Panc1 (cell line): ENCODE measurements around the gene RFX2.

Source experiments
- POLR2AphosphoS5 ChIP-seq: IDR thresholded peaks from 2 replicates; pipeline ENCODE4 v1.6.1; 2012; ENCODE audit warnings: mild to moderate bottlenecking, low read depth, low read length, moderate library complexity
- TF ChIP-seq, protein P1 (sequence below): fragments of 450-650 bp; IDR thresholded peaks from 2 replicates; pipeline ENCODE4 v1.5.1; 2017; ENCODE audit warnings: mild to moderate bottlenecking
- TF ChIP-seq, protein P2 (sequence below), 2 experiments: IDR thresholded peaks; 2 replicates each; pipeline ENCODE4 v1.6.1; 2011 to 2012; ENCODE audit warnings: low read depth in 2 of 2, control low read depth in 1 of 2, low read length in 1 of 2, mild to moderate bottlenecking in 1 of 2, moderate library complexity in 1 of 2; ENCODE audit not compliant: insufficient read depth in 1 of 2

DNA sequence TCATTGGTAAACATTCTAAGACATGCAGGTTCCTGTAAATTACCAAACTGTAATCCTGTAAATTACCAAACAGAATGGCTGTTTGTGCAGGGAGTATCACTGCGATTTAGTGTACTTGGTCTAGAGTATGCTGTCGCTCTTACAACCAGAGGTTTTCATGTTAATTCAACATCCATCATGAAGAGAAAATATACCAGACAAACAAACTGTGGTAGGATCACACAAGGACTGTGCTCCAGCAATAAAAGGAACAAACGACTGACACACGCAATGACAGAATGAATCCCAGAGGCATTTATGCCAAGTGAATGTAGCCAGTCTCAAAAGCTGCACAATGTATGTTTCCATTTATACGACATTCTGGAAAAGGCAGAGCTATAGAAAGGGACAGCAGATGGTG lies 31.2 kb downstream of the RFX2 start:
- TF ChIP-seq, protein P1, sequence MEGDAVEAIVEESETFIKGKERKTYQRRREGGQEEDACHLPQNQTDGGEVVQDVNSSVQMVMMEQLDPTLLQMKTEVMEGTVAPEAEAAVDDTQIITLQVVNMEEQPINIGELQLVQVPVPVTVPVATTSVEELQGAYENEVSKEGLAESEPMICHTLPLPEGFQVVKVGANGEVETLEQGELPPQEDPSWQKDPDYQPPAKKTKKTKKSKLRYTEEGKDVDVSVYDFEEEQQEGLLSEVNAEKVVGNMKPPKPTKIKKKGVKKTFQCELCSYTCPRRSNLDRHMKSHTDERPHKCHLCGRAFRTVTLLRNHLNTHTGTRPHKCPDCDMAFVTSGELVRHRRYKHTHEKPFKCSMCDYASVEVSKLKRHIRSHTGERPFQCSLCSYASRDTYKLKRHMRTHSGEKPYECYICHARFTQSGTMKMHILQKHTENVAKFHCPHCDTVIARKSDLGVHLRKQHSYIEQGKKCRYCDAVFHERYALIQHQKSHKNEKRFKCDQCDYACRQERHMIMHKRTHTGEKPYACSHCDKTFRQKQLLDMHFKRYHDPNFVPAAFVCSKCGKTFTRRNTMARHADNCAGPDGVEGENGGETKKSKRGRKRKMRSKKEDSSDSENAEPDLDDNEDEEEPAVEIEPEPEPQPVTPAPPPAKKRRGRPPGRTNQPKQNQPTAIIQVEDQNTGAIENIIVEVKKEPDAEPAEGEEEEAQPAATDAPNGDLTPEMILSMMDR, result no peak
- TF ChIP-seq POLR2AphosphoS5, result no peak
- TF ChIP-seq, protein P2, sequence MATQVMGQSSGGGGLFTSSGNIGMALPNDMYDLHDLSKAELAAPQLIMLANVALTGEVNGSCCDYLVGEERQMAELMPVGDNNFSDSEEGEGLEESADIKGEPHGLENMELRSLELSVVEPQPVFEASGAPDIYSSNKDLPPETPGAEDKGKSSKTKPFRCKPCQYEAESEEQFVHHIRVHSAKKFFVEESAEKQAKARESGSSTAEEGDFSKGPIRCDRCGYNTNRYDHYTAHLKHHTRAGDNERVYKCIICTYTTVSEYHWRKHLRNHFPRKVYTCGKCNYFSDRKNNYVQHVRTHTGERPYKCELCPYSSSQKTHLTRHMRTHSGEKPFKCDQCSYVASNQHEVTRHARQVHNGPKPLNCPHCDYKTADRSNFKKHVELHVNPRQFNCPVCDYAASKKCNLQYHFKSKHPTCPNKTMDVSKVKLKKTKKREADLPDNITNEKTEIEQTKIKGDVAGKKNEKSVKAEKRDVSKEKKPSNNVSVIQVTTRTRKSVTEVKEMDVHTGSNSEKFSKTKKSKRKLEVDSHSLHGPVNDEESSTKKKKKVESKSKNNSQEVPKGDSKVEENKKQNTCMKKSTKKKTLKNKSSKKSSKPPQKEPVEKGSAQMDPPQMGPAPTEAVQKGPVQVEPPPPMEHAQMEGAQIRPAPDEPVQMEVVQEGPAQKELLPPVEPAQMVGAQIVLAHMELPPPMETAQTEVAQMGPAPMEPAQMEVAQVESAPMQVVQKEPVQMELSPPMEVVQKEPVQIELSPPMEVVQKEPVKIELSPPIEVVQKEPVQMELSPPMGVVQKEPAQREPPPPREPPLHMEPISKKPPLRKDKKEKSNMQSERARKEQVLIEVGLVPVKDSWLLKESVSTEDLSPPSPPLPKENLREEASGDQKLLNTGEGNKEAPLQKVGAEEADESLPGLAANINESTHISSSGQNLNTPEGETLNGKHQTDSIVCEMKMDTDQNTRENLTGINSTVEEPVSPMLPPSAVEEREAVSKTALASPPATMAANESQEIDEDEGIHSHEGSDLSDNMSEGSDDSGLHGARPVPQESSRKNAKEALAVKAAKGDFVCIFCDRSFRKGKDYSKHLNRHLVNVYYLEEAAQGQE (IDR thresholded peaks at IDR 0.05; ENCODE audit: insufficient read depth in 1 of 2, low read depth in 2 of 2, low read length in 1 of 2), result no peak
